H1 (cell line): Measurements from ENCODE around the gene TNNC1. TPM values are rescaled to one million over a fixed set of nuclear protein-coding genes. Genes with fewer than 3 reads are reported as not detected.

Experiments
- MAFK ChIP-seq: IDR thresholded peaks from 2 replicates; pipeline ENCODE4 v1.6.1; 2012; ENCODE audit warnings: low read depth, mild to moderate bottlenecking, improper control_type of control experiment, low read length
- PHF8 ChIP-seq: fragments of 200-600 bp; sonication (generic); conservative IDR thresholded peaks from 2 replicates; pipeline ENCODE4 v1.7.1; 2012; ENCODE audit warnings: low read depth, mild to moderate bottlenecking, inconsistent platforms, low read length, moderate library complexity
- RNF2 ChIP-seq: fragments of 200-900, 300-1000 bp; sonication (generic); IDR thresholded peaks from 2 replicates; pipeline ENCODE4 v1.7.1; 2016; ENCODE audit warnings: borderline replicate concordance, low read depth, mild to moderate bottlenecking, antibody characterized with exemption, low read length; ENCODE audit not compliant: poor library complexity, severe bottlenecking; ENCODE audit errors: missing control alignments
- SUZ12 ChIP-seq: fragments of 200-600 bp; sonication (generic); IDR thresholded peaks from 2 replicates; pipeline ENCODE4 v1.6.1; 2012; ENCODE audit warnings: mild to moderate bottlenecking, inconsistent platforms, low read length, moderate library complexity, mixed read lengths
- TAF1 ChIP-seq: IDR thresholded peaks from 2 replicates; pipeline ENCODE4 v1.6.1; 2011; ENCODE audit warnings: mild to moderate bottlenecking, low read depth, low read length
- TAF7 ChIP-seq: optimal IDR thresholded peaks from 2 replicates; pipeline ENCODE3; 2011; ENCODE audit warnings: low read depth, mild to moderate bottlenecking, inconsistent platforms, low read length, moderate library complexity, borderline replicate concordance
- polyA plus RNA-seq, 7 experiments: library from polyadenylated mRNA; depleted of rRNA in 3 of 7; stranded (reverse) in 5 of 7; unstranded in 2 of 7; fragments of >200 nt in 5 of 7; fragments of 200-250 nt in 2 of 7; gene quantifications; 1 replicate in 5 of 7; 2 replicates in 1 of 7; 4 replicates in 1 of 7; pipeline versions ENCODE4 v1.2.1 to v1.2.3, GENCODE V29; 2011 to 2013; ENCODE audit warnings: missing spikeins in 2 of 7, mixed read lengths in 2 of 7
- total RNA-seq: library from RNA; stranded (reverse); fragmentation: NEBNext Ultra II Directional; extraction: Animal tissue kit (Norgen Biotek cat#: 25700); gene quantifications from 2 replicates; pipeline ENCODE4 v1.2.1, GENCODE V29; 2021
- TF ChIP-seq, protein P1 (sequence below): IDR thresholded peaks from 2 replicates; pipeline ENCODE4 v1.6.1; 2012; ENCODE audit warnings: inconsistent platforms

TNNC1 gene
- total and polyA plus RNA-seq, 2 of the 8 experiments (the other 6 are each of a cell fraction or from before 2014, with no cell fraction given) = 5.8 to 16.4 TPM

DNA sequence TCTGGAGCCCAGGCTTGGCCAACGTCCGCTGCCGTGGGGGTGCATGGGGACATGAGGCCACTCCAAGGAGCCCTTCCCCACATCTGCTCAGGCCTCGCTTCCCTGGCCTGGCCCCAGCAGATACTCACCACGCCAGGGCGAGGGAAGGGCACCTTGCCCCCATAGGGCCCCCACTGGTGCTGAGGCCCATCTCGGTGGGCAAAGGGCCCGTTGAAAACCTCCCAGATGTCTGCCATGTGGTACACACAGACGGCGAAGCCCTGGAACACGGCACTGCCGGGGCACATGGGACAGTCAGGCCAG is 13.6 kb downstream of the TNNC1 start (continued):
- TF ChIP-seq RNF2 (no peak), SUZ12 (no peak), PHF8 (no peak), TAF7 (no peak), TAF1 (no peak), MAFK (no peak)
- TF ChIP-seq, protein P1, sequence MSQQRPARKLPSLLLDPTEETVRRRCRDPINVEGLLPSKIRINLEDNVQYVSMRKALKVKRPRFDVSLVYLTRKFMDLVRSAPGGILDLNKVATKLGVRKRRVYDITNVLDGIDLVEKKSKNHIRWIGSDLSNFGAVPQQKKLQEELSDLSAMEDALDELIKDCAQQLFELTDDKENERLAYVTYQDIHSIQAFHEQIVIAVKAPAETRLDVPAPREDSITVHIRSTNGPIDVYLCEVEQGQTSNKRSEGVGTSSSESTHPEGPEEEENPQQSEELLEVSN = no peak
- TF ChIP-seq, all 59 proteins: peak for 0
